Fibroblast of lung (primary cell): ENCODE measurements around the gene DMBT1.

Experiments used
- EZH2 ChIP-seq: IDR thresholded peaks from 2 replicates; pipeline ENCODE4 v1.5.1; 2012; ENCODE audit warnings: low read length, control low read depth, mild to moderate bottlenecking; ENCODE audit errors: missing control alignments
- TF ChIP-seq, protein P1 (sequence below), 2 donors: IDR thresholded peaks in 1 of 2; conservative IDR thresholded peaks in 1 of 2; 1 replicate in 1 of 2; 2 replicates in 1 of 2; pipeline ENCODE4 v1.5.1; 2011 to 2012; ENCODE audit warnings: low read length in 2 of 2, control low read depth in 1 of 2, inconsistent platforms in 1 of 2, low read depth in 1 of 2, mild to moderate bottlenecking in 1 of 2

DNA sequence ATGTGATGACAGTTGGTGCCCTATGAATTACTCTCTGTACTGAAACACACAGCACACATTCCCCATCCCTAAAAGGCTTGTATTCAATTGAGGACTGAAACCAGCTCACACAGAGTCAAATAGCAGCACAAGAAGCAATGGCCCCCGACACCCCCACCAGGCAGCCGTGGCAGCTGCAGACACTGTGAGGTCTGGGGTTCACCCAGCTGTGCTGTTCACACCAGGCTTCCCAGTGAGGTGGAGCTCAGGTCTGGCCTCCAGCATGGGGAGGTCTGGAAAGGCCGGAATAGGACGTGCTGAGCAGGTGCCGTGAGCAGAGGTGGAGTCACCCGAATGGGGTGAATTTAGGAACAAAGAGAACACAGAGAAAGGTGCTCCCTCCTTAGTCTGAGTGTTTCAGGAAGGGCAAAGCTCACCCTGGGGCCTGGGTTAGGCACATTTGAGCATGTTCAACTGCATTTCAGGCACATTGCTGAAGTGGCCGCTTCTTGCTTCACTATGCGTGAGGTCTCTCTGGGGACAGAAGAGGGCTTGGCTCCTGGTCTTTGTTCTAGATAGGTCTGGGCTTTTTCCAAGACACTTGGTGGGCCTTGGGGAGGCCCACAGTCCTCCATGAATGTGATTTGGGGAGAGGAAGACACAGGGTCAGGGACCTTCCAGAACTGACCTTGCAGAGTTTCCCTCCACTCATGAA is 97.9 kb downstream of the DMBT1 start:
- TF ChIP-seq, protein P1, sequence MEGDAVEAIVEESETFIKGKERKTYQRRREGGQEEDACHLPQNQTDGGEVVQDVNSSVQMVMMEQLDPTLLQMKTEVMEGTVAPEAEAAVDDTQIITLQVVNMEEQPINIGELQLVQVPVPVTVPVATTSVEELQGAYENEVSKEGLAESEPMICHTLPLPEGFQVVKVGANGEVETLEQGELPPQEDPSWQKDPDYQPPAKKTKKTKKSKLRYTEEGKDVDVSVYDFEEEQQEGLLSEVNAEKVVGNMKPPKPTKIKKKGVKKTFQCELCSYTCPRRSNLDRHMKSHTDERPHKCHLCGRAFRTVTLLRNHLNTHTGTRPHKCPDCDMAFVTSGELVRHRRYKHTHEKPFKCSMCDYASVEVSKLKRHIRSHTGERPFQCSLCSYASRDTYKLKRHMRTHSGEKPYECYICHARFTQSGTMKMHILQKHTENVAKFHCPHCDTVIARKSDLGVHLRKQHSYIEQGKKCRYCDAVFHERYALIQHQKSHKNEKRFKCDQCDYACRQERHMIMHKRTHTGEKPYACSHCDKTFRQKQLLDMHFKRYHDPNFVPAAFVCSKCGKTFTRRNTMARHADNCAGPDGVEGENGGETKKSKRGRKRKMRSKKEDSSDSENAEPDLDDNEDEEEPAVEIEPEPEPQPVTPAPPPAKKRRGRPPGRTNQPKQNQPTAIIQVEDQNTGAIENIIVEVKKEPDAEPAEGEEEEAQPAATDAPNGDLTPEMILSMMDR (conservative IDR thresholded peaks at IDR 0.05 in 1 of 2, IDR thresholded peaks at IDR 0.05 in 1 of 2; ENCODE audit: low read depth in 1 of 2, low read length in 2 of 2) = no peak
- no peak for TF ChIP-seq EZH2
